GM12872 (cell line): ENCODE results near the gene RAB7A.

Experiments
- CTCF ChIP-seq: IDR thresholded peaks from 3 replicates; pipeline ENCODE4 v1.5.1; 2011; ENCODE audit warnings: low read depth, mild to moderate bottlenecking, low read length, moderate library complexity; ENCODE audit not compliant: insufficient read depth

RAB7A gene

GRCh38 chr3:128745742-128746141 lies 19.8 kb downstream of the RAB7A start:
- TF ChIP-seq CTCF: 0 out of 3 replicates have a peak, but pooled peaks have one; percentile 10

DNA sequence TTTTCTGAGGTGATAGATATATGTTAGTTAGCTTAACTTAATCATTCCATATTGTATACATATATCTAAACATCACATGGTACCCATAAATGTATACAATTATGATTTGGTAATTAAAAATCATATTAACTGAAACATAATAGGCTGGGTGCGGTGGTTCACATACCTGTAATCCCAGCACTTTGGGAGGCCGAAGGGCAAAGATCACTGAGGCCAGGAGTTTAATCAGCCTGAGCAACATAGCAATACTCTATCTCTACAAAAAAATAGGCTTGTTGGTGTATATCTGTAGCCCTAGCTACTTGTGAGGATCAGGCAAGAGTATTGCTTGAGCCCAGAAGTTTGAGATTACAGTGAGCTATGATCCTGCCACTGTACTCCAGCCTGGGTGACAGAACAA lies 20.9 kb downstream of the RAB7A start:
- no peak for TF ChIP-seq CTCF

- TF ChIP-seq CTCF: no peak
Observed at GRCh38 chr3:128748557-128748956, 22.6 kb downstream of the RAB7A start.

GRCh38 chr3:128749035-128749434 lies 23.1 kb downstream of the RAB7A start:
- no peak for TF ChIP-seq CTCF

DNA sequence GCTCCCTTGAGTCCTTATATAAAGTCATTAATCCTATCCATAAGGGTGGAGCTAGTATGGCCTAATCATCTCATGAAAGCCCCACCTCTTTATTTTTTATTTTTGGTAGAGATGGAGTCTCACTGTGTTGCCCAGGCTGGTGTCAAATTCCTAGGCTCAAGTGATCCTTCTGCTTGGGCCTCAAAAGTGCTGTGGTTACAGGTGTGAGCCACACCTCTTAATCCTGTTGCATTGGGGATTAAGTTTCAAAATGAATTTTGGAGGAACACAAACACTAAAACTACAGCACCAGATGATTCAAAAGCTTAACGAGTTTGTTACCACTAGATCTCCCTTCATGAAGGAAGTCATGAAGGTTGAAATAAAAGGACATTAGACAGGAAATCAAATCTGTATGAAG lies 27.7 kb downstream of the RAB7A start:
- no peak for TF ChIP-seq CTCF

- TF ChIP-seq CTCF: no peak
Observed at GRCh38 chr3:128760042-128760441, 34.1 kb downstream of the RAB7A start.

DNA sequence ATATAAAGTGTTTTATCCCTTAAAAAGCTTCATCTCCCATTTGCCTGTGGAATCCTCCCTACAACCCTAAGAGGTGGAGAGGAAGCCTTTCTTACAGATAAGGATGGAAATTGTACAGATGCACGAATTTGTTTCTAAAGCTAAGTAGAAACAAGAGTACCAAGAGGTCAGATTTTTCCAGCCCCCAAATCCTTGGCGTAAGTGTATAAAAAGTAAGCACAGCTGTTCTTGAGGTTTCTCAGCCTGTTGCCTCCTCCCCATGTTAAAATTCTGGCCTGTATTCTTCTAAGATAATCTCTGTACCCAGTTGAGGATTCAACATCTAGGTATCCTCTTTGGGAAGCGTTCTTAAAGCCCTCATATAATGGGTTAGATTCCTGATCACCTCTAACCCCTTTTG lies 34.9 kb downstream of the RAB7A start:
- TF ChIP-seq CTCF: no peak

GRCh38 chr3:128761392-128761791 lies 35.4 kb downstream of the RAB7A start:
- no peak for TF ChIP-seq CTCF
